Tibial artery (tissue), 4 donors: ENCODE measurements around the gene GLT6D1.

ENCODE experiments used
- DNase-seq, 2 donors: peaks; one replicate each; pipeline ENCODE4 v3.0.0-alpha.2; 2019
- H3K27ac ChIP-seq, 2 donors: fragments of 200-600 bp; sonication (generic) in 1 of 2; 1 replicate in 1 of 2; 2 replicates in 1 of 2; pipeline ENCODE4 v1.5.1; 2018 to 2019; ENCODE audit warnings: mild to moderate bottlenecking in 1 of 2
- H3K27me3 ChIP-seq, 2 donors: fragments of 200-600 bp; sonication (generic) in 1 of 2; one replicate each; pipeline versions ENCODE4 v1.5.1 to v1.6.0; 2016 to 2019
- H3K36me3 ChIP-seq, 3 donors: fragments of 200-600 bp; sonication (generic) in 2 of 3; one replicate each; pipeline ENCODE4 v1.5.1; 2016 to 2019; ENCODE audit warnings: mild to moderate bottlenecking in 2 of 3
- H3K4me1 ChIP-seq, 4 donors: fragments of 200-600 bp; sonication (generic) in 2 of 4; 1 replicate in 3 of 4; 2 replicates in 1 of 4; pipeline ENCODE4 v1.5.1; 2016 to 2019
- H3K4me3 ChIP-seq, 2 donors: fragments of 200-600 bp; sonication (generic) in 1 of 2; 1 replicate in 1 of 2; 2 replicates in 1 of 2; pipeline ENCODE4 v1.5.1; 2018 to 2019; ENCODE audit warnings: mild to moderate bottlenecking in 2 of 2
- H3K9me3 ChIP-seq, 3 donors: fragments of 200-600 bp; sonication (generic) in 1 of 3; one replicate each; pipeline ENCODE4 v1.5.1; 2016 to 2019
- intact Hi-C: fragments of 100-400 bp; cut with DNase I; formaldehyde crosslinking; loops from one replicate; pipeline ENCODE4 v1.15.0; 2023; ENCODE audit warnings: low total_unique reads
- TF ChIP-seq, protein P1 (sequence below), 2 experiments: fragments of 200-600 bp in 1 of 2; fragments of 450-650 bp in 1 of 2; IDR thresholded peaks; one replicate each; pipeline ENCODE4 v1.5.1; 2017 to 2019; ENCODE audit warnings: antibody characterized with exemption in 2 of 2, mild to moderate bottlenecking in 1 of 2, moderate library complexity in 1 of 2

GLT6D1 gene

DNA sequence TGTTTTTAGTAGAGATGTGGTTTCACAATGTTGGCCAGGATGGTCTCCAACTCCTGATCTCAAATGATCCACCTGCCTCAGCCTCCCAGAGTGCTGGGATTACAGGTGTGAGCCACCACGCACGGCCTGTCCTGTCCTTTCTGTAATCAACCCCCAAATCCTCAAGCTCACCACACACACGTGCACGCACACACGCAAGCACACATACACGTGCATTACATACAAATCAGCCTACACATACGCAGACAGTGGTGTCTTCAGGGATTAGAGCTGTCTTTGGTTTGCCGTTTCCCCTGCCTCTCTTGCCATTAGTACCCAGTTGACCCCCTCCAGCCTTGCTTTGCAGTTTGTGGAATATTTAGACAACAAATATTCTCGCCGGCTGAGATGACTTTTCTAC lies 6.5 kb downstream of the GLT6D1 start:
- intact Hi-C loops: no loop called here
- peaks cover 0 to 21% of the 10 kb centered on the region in 2 donors for H3K27me3 ChIP-seq
- H3K4me3 ChIP-seq: no peak overlapping the region
- no peaks in the 10 kb centered on the region for H3K4me1 ChIP-seq
- DNase-seq: no peak
- TF ChIP-seq, protein P1, sequence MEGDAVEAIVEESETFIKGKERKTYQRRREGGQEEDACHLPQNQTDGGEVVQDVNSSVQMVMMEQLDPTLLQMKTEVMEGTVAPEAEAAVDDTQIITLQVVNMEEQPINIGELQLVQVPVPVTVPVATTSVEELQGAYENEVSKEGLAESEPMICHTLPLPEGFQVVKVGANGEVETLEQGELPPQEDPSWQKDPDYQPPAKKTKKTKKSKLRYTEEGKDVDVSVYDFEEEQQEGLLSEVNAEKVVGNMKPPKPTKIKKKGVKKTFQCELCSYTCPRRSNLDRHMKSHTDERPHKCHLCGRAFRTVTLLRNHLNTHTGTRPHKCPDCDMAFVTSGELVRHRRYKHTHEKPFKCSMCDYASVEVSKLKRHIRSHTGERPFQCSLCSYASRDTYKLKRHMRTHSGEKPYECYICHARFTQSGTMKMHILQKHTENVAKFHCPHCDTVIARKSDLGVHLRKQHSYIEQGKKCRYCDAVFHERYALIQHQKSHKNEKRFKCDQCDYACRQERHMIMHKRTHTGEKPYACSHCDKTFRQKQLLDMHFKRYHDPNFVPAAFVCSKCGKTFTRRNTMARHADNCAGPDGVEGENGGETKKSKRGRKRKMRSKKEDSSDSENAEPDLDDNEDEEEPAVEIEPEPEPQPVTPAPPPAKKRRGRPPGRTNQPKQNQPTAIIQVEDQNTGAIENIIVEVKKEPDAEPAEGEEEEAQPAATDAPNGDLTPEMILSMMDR (IDR thresholded peaks at IDR 0.05): no peak
- no peak overlapping the region for H3K27ac ChIP-seq
- peaks cover 0 to 17% (median 5%) of the 10 kb centered on the region in 3 donors for H3K9me3 ChIP-seq
- no peaks in the 10 kb centered on the region for H3K36me3 ChIP-seq

DNA sequence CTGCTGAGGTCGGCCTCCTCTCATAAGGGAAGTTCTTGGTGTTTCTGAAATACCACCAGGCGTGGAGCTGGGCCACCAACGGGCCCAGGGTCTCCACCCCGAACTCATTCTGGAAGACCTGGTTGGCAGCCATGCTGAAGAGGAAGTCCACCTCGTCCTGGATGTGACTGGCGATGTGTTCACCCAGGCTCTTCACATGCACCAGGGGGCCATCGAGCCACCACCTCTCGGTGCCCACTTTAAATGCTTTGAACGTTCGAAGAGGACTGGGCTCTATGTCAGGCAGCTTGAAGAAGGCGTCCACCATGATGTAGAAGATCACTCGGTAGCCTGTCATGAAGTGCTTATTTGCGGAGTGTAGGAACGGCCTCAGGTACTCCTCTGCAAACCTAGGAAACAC lies 15.1 kb downstream of the GLT6D1 start:
- H3K36me3 ChIP-seq: no peaks in the 10 kb centered on the region
- H3K4me3 ChIP-seq: no peak overlapping the region
- peaks cover 0 to 21% (median 18%) of the 10 kb centered on the region in 3 donors for H3K9me3 ChIP-seq
- intact Hi-C loops: no loop called here
- H3K27ac ChIP-seq: no peak overlapping the region
- no peak for DNase-seq
- H3K27me3 ChIP-seq: peaks cover 0 to 10% of the 10 kb centered on the region in 2 donors
- TF ChIP-seq, protein P1 (IDR thresholded peaks at IDR 0.05): no peak
- no peaks in the 10 kb centered on the region for H3K4me1 ChIP-seq

DNA sequence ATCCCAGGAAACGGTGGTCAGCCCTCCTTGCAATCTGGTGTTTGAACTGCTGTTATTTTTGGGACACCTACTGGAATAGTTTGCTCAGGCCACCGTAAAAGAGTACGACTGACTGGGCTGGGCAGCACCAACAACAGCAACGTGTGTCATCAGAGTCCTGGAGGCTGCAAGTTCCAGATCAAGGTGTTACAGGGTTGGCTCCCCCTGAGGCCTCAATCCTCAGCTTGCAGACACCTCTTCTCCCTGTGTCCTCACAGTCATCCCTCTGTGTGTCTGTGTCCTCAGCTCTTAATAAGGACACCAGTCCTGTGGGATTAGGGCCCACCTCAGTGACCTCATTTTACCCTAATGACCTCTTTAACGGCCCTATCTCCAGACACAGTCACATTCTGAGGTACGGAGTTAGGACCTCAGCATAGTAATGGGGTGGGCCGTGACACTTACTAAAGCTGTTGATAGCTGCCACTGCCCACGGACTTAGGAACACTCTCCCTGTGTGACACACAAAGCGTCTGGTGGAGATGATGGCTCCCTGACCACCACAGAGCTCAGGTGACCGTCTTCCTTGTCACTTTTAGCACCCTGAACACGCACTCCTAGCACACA lies 16.8 kb downstream of the GLT6D1 start:
- DNase-seq: no peak
- Histone ChIP-seq H3K4me3 (no peak overlapping the region), H3K4me1 (no peaks in the 10 kb centered on the region), H3K36me3 (no peaks in the 10 kb centered on the region), H3K27ac (no peak overlapping the region), H3K27me3 (peaks cover 0 to 20% of the 10 kb centered on the region in 2 donors), H3K9me3 (peaks cover 0 to 13% (median 4%) of the 10 kb centered on the region in 3 donors)
- TF ChIP-seq, protein P1 (IDR thresholded peaks at IDR 0.05): no peak
- intact Hi-C loops: no loop called here

DNA sequence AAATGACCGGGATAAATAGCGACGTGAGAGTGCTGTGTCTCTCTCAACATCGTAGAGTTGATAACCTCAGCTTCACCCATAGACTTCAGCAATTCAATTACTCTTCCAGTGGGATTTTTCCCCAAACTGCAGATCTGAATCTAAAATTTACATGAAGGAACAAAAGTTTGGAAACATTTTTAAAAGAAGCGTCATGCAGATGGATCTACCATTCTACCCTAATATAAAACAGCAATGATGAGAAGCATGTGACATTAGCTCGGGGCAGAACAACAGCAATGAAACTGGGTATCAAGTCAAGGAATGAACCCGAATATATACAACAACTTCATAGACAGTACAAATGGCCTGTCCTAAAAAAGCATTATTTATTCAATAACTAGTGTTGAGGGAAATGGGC lies 18.8 kb downstream of the GLT6D1 start:
- no peak for DNase-seq
- H3K4me1 ChIP-seq: no peaks in the 10 kb centered on the region
- peaks cover 0 to 36% of the 10 kb centered on the region in 2 donors for H3K27me3 ChIP-seq
- H3K9me3 ChIP-seq: no peaks in the 10 kb centered on the region
- H3K4me3 ChIP-seq: no peak overlapping the region
- TF ChIP-seq, protein P1 (IDR thresholded peaks at IDR 0.05): no peak
- H3K36me3 ChIP-seq: no peaks in the 10 kb centered on the region
- intact Hi-C loops: no loop called here
- H3K27ac ChIP-seq: no peak overlapping the region

DNA sequence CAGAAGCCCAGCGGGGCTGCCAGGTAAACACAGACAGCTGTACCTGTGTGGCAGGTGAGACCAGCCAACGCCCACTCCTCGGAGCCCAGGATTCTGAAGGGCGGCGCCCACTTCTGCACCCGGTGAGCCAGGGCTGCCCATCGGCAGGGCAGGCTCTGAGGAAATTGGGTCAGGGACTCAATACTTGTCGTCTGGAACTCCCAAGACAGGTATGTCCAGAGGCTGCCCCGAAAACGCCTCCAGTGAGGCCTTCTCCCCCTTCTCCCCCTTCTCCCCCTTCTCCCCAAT lies 19.8 kb downstream of the GLT6D1 start:
- no peaks in the 10 kb centered on the region for H3K9me3 ChIP-seq
- no peak overlapping the region for H3K4me3 ChIP-seq
- no peaks in the 10 kb centered on the region for H3K36me3 ChIP-seq
- DNase-seq: no peak
- H3K27ac ChIP-seq: no peak overlapping the region
- TF ChIP-seq, protein P1 (IDR thresholded peaks at IDR 0.05): no peak
- H3K27me3 ChIP-seq: peaks cover 0 to 43% of the 10 kb centered on the region in 2 donors
- intact Hi-C loops: no loop called here
- no peaks in the 10 kb centered on the region for H3K4me1 ChIP-seq
